ENCODE measurements around the gene FBXL17. TPM values are rescaled to one million over a fixed set of nuclear protein-coding genes. Genes with fewer than 3 reads are reported as not detected.

FBXL17 gene
- total RNA-seq, 1 experiment from 2014 or later = 3.5 TPM

GRCh38 chr5:108321341-108321740 is 60.6 kb downstream of the FBXL17 start:
- no peak overlapping the region for H3K4me3 Mint-ChIP-seq
- H3K4me1 Mint-ChIP-seq = no peaks in the 10 kb centered on the region
- ChIA-PET CTCF (no interaction called here), POLR2A (no interaction called here)
- H3K36me3 Mint-ChIP-seq = no peaks in the 10 kb centered on the region
- ATAC-seq (no peak), DNase-seq (ENCODE audit: low spot score) (no peak)
- no peak overlapping the region for H3K27ac Mint-ChIP-seq
- TF ChIP-seq SMAD3 (CRISPR knock-in tag; IDR thresholded peaks at IDR 0.05; ENCODE audit: borderline replicate concordance) (no peak), MXD4 (CRISPR knock-in tag; IDR thresholded peaks at IDR 0.05; ENCODE audit: borderline replicate concordance) (no peak), HMGA2 (CRISPR knock-in tag; IDR thresholded peaks at IDR 0.05) (no peak), E2F1 (CRISPR knock-in tag; IDR thresholded peaks at IDR 0.05) (no peak)
- H3K27me3 Mint-ChIP-seq (ENCODE audit: low read depth) = no peaks in the 10 kb centered on the region
- no peaks in the 10 kb centered on the region for H3K9me3 Mint-ChIP-seq

GRCh38 chr5:108320231-108320630 is 61.7 kb downstream of the FBXL17 start:
- no peak for ATAC-seq
- POLR2A ChIA-PET = no interaction called here
- Mint-ChIP-seq H3K27ac (no peak overlapping the region), H3K4me1 (no peaks in the 10 kb centered on the region), H3K27me3 (ENCODE audit: low read depth) (no peaks in the 10 kb centered on the region), H3K4me3 (no peak overlapping the region), H3K36me3 (no peaks in the 10 kb centered on the region), H3K9me3 (no peaks in the 10 kb centered on the region)
- CTCF ChIA-PET = no interaction called here
- no peak for DNase-seq (ENCODE audit: low spot score)
- TF ChIP-seq ZNF425 (CRISPR knock-in tag; conservative IDR thresholded peaks at IDR 0.05) = no peak
- TF ChIP-seq ZNF416 (CRISPR knock-in tag; IDR thresholded peaks at IDR 0.05) = no peak
- TF ChIP-seq ZSCAN18 (CRISPR knock-in tag; IDR thresholded peaks at IDR 0.05) = no peak
- TF ChIP-seq ATF1 (CRISPR knock-in tag; IDR thresholded peaks at IDR 0.05) = no peak
- TF ChIP-seq FOXK1 (CRISPR knock-in tag; IDR thresholded peaks at IDR 0.05) = no peak
- TF ChIP-seq TEAD1 (CRISPR knock-in tag; IDR thresholded peaks at IDR 0.05) = no peak
- no peak for TF ChIP-seq AR (CRISPR knock-in tag; IDR thresholded peaks at IDR 0.05)
- no peak for TF ChIP-seq TP53 (CRISPR knock-in tag; IDR thresholded peaks at IDR 0.05)
- TF ChIP-seq E2F1 (CRISPR knock-in tag; IDR thresholded peaks at IDR 0.05) = no peak
- no peak for TF ChIP-seq CBFB (CRISPR knock-in tag; IDR thresholded peaks at IDR 0.05; ENCODE audit: low read depth)
- no peak for TF ChIP-seq ZNF281 (CRISPR knock-in tag; IDR thresholded peaks at IDR 0.05)
- TF ChIP-seq PREB (CRISPR knock-in tag; IDR thresholded peaks at IDR 0.05; ENCODE audit: borderline replicate concordance) = no peak
- no peak for TF ChIP-seq ETV6 (CRISPR knock-in tag; IDR thresholded peaks at IDR 0.05)
- TF ChIP-seq ZNF121 (CRISPR knock-in tag; IDR thresholded peaks at IDR 0.05) = no peak
- TF ChIP-seq RELA (CRISPR knock-in tag; IDR thresholded peaks at IDR 0.05; ENCODE audit: borderline replicate concordance) = no peak
- TF ChIP-seq STAT6 (CRISPR knock-in tag; conservative IDR thresholded peaks at IDR 0.05; ENCODE audit: low read depth) = no peak

Data from WTC11 (cell line).